ENCODE results near the gene SENP1.

GRCh38 chr12:48023386-48023785 is 82.5 kb downstream of the SENP1 start:
- TF ChIP-seq POLR2A (IDR thresholded peaks at IDR 0.05) (no peak), POLR2AphosphoS5 (IDR thresholded peaks at IDR 0.05) (no peak)
- TF ChIP-seq, protein P1, sequence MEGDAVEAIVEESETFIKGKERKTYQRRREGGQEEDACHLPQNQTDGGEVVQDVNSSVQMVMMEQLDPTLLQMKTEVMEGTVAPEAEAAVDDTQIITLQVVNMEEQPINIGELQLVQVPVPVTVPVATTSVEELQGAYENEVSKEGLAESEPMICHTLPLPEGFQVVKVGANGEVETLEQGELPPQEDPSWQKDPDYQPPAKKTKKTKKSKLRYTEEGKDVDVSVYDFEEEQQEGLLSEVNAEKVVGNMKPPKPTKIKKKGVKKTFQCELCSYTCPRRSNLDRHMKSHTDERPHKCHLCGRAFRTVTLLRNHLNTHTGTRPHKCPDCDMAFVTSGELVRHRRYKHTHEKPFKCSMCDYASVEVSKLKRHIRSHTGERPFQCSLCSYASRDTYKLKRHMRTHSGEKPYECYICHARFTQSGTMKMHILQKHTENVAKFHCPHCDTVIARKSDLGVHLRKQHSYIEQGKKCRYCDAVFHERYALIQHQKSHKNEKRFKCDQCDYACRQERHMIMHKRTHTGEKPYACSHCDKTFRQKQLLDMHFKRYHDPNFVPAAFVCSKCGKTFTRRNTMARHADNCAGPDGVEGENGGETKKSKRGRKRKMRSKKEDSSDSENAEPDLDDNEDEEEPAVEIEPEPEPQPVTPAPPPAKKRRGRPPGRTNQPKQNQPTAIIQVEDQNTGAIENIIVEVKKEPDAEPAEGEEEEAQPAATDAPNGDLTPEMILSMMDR (IDR thresholded peaks at IDR 0.05) = no peak

Data from prostate gland (tissue), 2 donors.